ENCODE measurements around the gene GALNS.

The GALNS gene

DNA sequence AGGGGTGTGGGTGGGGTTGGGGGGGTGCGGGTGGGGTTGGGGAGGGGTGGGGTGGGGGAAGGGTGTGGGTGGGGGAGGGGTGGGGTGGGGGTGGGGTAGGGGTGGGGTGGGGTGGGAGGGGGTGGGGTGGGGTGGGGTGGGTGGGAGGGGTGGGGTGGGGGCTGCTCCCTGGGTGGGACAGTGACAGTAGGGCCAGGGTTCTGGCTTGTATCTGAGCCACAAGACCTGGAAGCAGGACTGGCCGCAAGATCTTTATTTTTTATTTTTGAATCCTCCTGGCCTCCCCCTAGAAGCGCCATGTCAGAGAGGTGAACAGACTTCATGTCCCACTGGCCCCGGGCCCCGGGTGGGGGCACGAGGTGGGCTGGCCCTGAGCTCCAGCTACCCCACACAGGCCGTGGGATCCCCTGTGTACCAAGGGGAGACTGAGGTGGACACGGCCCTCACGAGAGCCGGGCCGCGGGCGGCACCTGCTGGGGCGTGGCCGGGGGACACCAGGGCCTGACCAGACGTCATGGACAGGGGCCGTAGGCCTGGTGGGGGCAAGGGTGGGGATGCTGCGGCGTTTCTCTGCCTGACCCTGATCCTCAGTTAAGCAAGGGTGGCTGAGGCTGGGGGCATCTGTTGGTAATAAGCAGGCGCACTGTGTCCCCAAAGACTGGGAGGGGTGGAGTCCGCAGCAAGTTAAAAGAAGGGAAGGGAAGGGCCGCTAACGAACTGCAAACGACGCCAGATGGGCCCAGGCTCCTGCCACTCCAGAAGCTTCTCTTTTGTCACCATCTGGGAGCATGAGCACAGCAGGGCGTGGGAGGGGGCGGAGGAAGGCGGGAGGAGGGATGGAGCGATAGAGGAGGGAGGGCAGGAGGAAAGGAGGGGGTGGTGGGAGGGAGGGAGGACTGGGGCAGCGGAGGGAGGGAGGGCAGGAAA is 32.0 kb upstream of the GALNS start:
- peak; percentile 59 for DNase-seq

DNA sequence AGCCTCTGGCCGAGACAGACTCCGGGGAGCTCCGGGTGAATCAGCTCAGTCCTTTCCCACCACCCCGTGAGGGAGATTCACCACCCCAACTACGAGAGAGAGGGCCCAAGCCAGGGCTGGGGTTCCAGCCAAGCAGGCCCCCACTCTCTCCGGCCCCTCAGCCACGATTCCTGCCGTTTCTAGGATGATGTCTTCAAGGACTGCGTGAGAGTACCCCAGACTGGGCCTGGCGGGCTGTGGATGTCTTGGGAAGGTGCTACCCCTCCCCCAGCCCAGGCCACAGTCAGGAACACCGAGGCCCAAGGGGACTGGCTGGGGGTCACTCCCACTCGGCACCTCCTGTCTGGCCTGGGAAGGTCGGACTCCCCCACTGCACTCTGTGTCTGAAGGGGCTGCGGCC is 31.3 kb upstream of the GALNS start:
- DNase-seq: no peak

DNA sequence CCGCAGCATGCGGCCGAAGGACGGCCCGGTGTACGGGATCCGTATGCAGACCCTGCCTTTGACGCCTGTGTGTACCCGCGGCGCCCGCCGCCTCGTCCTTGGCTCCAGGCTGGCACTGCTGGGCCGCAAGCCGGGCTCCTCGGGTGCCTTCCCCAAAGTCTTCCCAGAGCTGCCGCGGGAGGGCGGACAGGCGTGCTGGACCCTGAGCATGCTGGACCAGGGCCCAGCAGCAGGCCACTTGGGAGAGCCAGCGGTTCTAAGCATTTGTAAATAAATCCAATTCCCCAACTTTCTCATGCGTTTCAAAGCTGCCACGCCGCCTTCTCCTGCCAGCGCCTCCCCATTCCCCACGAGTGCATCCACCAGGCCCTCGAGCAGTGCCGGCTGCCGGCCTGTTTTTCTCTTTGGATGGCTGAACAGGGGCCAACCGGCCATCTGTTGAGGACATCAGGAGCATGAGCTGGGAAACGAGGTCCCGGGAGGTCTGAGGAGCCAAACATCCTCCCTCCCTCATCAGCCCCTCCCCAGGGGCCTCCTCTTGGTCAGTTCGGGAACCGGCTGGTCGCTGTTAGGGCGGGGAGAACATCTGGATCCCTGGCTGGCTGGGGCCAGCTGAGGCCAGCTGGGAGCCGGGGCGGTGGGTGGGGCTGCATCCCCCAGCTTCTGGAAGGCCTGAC is 30.2 kb upstream of the GALNS start:
- DNase-seq: no peak

DNA sequence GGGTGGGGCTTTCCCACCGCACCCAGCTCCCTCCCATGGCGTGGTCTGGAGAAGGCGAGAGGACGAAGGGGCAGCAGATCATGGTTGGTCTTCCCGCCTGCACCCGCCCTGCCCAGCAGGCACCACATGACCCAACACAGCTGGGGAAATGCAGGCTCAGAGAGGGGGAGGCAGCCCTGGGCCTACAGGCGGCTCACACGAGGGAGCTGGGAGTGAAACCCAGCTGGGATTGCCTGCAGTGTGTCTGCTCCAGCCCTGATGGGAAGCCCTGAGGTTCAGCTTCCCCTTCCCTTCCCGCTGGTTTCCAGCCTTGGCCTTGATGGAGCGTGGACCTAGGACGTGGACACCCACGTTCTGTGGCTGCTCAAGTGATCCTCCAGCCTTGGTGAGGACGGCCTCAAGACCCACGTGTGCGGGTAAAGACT is 29.7 kb upstream of the GALNS start:
- DNase-seq: no peak

DNA sequence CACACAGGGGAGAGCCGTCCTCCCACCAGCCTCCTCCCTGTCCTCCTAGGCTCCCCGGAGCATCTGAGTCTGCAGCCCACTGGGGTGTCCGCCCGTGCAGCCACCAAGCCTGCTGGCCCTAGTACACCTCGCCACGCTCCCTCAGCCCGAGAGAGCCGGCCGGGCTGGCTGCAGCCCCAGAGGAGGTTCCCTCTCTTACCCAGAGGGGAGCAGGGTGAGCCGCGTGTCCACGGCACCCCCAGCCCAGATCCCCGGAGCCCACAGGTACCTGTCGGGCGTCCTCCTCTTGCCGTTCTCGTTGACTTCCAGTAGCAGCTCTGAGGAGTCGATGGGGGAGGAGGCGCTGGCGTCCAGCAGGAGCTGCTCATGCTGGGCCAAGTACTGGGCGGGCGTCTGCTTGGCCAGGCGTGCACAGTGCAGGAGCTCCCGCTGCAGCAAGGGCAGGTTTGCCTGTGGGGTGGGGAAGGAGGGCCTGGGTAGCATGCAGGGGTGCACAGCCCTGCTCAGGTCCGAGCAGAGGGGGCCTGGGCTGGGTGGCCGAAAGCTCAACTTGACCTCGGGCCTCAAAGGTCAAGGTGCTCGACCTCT is 29.0 kb upstream of the GALNS start:
- no peak for DNase-seq

DNA sequence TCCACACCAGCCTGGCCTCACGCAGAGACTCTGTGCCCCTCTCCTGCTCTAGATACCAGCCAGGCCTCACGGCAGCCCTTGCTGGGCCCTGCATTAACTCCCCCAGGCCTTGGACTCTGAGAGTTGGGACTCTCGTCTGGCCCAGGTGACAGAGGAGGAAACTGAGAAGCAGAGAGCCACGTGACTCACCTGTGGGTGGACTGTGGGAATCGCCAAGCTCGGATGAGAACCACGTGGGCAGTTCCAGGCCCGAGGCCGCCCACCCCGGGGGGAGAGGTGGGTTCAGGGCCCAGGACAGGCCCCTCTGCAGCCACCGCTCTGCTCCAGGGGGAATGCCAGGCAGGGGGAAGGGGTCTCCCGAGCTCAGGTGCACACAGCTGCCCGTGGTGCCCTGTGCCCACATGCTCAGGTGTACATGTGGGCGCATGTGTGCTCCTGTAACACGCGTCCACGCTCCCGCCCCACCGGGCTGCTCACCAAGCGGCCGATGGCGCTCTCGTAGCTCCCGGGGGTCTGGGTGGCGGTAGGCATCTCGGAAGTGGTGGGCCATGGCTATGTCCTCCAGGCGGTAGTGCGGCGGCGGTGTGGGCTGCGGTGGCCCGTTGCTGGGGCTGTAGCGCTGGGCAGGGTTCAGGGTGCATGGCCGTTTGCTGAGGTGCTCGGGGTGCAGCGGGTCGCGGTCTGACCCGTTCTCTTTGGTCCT is 28.0 kb upstream of the GALNS start:
- DNase-seq: no peak

DNA sequence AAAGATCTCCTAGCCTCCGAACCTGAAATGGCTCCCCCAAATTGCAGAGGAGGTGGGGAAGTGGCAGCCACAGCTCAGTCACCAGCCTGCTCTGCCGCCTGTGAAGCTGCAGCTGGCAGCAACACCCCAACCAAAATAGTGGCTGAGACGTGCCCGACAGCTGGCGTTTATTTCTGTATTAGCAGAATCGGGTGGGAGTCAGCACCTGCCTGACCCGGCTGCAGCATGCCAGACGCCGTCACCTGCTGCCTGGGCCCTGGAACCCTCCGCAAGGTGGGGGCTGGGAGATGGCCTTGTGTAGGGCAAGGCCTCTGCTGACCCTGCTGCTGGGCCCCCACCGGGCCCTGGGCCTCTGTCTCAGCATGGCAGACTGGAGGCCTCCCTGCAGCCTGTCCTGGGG is 27.2 kb upstream of the GALNS start:
- DNase-seq: no peak

DNA sequence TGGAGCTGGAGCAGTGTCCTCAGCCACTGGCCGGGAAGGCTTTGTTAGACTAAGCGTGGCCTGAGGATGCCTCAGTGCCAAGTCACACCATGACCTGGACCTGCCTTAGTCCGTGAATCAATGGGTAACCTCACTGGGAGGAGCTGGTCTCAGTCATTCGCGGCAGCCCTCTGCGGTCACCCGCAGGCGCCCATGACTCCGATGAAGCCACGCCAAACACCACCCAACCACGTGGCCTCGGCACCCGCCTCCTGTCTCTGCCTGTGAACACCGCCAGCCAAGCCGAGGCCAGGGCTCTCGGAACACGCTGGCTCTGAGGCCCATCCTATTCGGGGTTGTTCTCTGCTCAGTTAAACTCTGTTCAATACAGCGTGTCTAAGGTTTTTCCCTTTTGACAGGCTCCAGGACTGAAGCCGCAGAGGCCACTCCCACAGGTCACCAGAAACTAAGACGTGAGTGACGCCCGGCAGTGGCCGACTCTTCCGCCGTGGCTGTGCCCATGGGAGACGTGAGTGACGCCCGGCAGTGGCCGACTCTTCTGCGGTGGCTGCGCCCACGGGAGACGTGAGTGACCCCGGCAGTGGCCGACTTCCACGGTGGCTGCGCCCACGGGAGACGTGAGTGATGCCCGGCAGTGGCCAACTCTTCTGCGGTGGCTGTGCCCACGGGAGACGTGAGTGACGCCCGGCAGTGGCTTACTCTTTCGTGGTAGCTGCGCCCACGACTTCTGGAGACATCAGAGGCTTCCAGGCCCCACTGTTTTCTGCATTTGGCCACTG is 26.6 kb upstream of the GALNS start:
- no peak for DNase-seq

DNA sequence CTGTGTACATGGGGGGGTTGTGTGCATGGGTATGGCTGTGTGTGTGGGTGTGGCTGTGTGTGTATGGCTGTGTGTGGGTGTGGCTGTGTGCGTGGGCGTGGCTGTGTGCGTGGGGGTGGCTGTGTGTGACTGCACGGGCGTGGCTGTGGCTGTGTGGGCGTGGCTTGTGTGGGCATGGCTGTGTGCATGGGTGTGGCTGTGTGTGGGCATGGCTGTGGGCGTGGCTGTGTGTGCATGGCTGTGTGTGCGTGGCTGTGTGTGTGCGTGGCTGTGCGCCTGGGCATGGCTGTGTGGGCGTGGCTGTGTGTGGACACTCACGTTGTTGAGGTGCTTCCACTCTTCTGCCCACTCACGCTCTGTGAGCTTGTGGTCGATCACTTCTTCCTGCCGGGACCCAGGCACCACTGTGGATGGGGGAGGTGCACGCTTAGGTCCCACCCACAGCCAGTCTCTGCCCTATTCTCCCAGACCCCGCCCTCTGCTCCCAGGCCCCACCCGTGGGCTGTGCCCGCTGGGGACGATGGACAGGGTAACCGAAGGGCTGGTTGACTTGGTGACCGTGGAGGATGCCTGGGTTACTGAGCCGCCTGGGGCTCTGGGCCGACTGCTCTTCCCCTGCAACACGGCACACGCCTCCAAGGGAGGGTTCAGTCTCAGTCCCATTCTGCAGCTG is 25.7 kb upstream of the GALNS start:
- DNase-seq: peak; percentile 83

DNA sequence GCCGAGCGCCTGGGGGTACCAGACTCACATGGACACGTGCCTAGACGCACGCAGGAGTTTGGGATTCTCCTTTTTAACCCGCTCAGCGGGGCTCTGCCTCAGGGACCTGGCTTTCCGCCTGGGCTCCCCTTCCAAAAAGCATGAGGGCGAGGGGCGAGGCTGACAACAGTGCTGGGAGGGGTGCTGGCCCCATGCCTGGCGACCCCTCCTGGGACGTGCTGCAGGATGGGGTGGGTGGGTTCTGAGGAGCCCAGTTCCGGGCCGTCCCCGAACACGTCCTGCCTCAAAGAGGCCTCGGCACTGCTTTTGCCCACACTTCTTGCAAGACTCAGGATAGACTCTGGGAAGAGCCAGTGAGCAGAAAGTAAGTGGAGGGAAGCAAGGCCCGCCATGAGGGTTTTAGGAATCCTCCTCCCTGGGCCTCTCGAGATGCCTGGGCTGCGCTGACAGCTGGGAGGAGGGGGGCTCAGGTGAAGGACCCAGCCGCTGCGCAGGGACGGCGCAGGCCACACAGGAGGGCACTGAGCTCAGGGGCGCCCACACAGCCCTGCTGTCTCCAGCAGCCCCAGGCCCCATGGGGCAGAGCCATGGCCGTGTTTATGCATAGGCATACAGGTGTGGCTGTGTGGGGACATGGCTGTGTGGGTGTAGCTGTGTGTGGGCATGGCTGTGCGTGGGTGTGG is 25.1 kb upstream of the GALNS start:
- DNase-seq: no peak

DNA sequence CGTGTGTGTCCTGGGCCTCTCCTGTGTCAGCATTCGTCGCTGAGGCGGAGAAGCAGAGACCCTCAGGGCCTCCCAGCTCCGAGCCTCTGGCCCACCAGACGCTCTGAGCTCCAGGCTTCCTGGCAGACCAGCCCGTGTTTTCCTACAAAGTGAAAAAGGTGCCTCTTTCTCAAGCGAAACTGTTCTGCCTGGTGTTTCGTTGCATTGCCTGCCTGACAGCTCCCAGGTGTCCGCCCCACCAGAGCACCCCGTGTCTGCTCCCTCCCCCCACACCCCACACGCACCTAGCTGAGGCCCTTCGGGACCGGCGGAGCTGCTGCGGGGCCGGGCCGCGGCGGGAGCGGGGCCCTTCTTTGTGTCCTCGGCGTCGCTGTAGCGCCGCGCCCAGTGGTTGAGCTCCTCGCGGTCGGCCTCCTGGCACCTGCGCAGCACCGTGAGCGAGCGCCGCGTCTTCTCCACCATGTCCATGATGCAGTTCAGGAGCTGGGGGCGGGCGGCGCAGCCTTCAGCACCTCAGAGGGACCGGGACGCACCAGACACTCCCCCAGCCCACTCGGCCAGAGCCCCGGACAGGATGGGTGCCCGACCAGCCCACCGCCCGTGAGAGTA is 24.4 kb upstream of the GALNS start:
- no peak for DNase-seq

DNA sequence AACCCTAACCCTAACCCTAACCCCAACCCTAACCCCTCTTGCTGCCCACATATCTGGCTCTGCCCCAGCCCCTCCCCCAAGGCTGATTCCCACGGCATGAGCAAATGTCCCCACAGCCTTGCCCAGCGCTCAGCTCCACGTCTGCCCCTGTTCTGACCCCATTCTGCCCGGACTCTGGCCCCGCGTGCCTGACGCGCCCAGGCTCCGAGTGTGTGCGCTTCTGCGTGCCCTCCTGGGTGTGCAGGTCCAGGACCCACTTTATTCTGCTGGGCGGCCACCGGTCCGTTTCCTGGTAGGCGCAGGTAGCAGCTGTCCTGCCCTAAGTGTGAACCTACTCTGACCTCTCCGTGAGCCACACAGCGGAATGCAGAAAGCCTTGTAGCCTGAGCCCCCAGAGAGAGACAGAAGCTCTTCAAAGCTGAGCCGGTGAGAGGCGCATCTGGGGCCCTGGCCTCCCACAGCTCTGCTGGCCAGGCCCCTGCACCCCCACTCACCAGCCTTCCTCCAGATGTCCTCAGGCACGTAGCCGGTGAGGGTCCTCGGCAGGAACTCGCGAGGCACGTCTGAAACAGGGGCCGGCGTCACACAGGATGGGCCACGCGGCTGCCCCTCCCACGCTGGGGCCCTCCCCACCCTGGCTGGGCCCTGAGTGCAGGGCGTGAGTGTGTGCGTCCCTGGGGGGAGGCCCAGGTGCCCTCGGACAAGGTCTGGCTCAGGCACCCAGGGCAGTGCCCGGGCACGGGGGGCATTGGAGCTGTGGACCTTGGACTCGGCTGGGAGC is 23.7 kb upstream of the GALNS start:
- DNase-seq: no peak

DNA sequence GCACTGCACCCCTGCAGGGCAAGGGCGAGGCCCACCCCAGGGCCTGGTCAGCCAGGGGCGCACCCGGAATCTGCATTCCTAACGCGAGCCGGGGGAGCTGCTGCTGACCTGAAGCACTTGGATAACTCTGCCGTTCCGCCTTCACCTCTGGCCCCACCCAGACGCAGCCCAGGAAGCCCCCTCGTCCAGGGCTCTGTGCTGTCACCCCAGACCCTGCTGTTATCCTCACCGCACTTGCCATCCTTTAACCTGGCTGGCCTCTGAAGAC is 23.0 kb upstream of the GALNS start:
- no peak for DNase-seq

DNA sequence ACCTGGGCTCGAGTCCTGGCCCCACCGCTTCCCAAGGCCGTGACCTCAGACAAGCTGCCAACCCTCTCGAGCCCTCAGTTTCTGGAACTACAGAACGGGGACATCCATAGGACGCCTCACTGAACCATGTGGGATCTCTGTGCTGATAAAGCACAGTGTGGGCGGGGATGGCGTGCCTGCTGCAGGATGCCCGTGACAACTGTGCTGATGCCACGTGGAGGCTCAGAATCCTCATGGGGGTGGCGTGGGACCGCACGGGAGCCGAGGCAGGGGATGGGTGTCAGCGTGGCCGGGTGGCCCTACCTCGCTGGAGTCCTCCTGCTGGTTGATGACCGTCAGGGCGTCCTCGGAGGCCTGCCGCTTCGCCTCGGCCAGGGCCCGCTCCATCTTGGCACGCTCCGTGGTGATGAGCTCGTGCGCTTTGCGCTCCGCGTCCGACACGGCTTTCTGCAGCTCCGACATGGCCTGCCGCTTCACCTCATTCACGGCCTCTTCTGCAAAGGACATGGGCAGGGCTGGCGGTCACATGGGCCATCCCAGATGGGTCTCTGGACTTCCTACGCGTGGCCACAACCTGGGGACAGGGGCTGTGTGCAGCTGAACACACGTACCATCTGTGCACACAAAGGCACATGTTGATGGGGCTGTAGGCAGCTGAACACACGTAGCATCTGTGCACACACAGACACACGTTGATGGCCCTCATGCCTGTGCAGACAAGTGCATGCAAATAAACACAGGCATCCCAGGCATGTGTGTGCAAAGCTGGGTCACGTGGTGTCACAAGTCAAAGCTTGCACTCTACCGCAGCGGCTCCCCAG is 22.4 kb upstream of the GALNS start:
- DNase-seq: no peak

DNA sequence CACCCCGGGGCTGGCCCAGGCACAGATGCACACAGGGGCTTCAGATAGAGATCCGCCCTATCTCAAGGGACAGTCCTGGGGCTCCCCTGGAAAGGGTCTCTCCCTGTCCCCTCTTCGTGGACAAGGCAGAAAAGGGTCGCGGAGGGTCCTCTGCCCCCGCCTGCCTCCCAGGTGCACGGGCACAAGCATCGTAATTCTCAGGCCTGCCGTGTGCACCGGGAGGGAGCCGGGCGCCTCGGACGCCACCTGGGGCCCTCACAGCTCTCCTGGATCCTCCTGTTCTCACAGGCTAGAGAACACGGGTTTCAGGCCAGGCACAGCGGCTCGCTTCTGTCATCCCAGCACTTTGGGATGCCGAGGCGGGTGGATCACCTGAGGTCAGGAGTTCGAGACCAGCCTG is 21.6 kb upstream of the GALNS start:
- no peak for DNase-seq

DNA sequence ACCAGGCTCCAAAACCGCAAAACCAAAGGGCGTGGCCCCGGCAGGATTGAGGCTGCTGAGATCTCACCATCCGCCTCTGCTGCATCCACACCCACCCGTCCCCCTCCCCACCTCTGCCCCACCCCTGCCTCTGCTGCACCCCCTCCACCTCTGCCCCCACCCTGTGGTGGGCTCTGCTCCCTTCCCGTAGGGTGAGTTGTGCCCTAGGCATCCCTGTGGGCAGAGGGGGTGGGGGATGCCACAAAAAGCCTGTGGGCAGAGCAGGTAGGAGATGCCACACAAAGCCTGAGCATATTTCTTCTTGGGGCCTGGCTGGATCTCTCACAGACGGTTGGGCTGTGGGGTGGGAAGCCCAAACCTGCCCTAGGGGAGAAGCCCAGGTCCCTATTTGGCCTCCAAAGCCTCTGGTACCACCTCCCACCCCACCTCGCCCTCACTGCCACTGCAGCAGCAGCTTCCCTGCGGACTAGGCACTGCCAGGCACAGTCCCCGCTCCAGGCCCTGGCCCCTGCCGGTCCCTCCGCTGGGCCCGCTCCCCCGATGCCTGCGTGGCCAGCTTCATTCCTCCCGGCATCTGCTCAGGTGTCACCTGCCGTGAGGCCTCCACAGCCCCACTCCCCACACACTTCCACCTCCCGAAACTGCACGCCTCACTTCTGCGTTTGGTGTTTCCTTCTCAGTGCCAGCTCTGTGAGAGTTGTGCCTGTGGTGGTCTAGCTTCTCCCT is 21.0 kb upstream of the GALNS start:
- DNase-seq: no peak

DNA sequence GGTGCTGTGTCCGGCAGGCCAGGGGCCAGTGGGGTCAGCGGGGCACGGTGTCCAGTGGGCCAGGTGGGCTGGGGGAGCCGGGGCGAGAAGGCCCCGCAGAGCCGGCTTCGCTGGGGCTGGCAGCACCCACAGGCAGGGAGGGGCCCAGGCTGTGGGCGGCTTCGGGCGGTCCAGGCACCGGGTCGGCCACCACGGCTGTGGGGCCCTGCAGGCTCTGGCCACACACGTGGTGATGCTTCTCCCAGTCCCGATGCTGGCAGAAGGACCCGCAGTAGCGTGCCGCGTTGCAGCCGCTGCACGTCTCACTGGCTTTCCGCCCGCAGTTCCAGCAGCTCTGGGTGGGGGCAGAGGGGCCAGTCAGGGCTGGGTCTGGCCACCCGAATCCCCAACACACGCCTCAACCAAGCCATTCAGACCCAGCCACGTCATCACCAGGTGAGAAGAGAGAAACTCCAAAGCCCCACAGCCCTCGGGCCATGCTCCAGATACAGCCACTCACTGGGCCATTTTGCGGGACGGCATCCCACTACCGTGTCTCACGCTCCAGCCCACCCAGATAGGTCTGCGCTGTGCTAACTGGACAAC is 20.3 kb upstream of the GALNS start:
- no peak for DNase-seq

DNA sequence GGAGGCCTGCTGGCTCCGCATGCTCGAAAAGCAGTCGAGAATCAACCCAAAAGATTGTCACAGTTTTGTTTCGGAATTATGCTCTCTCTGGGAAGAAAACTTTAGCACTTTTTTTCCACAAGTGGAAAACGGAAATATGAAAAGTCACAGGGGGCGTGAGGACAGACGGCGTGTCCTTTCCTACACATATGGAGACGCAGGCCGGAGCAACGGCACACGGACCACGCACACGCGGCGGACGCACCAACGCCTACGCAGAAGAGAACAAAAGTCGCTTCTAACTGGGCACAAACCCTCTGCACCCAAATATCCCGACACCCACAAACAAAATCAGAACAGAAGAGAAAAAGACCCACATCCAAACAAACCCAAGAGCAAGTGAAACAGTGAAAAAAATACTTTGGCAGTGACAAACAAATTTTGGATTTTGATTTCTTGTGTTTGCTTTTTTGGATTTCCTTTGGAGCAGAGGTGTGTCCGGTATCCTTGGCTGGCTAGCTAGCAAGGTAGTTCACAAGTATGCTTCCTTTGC is 19.0 kb upstream of the GALNS start:
- no peak for DNase-seq
